HG03060 (cell line): ENCODE data around the gene FRG2B.
"Not testable (repeated sequence)": the region's sequence is repeated elsewhere in the genome, so short reads cannot be mapped to it uniquely, and the experiment has no call there.

ENCODE experiments used
- ATAC-seq: cut with Tn5 transposase; IDR thresholded peaks from one replicate; pipeline ENCODE4 v1.9.1; 2021; ENCODE audit warnings: low read depth, moderate number of reproducible peaks; ENCODE audit not compliant: unreplicated experiment

Gene FRG2B

GRCh38 chr10:133600657-133601056 is 25.9 kb downstream of the FRG2B start:
- no peak for ATAC-seq

GRCh38 chr10:133599869-133600268 is 26.7 kb downstream of the FRG2B start:
- ATAC-seq, result not testable (repeated sequence)

GRCh38 chr10:133592716-133593115 is 33.9 kb downstream of the FRG2B start:
- ATAC-seq, result no peak

- ATAC-seq, result no peak
These were observed 35.6 kb downstream of the FRG2B start for GRCh38 chr10:133590970-133591359.

- ATAC-seq, result no peak
These were observed 36.2 kb downstream of the FRG2B start for GRCh38 chr10:133590226-133590969.

GRCh38 chr10:133577037-133577436 is 49.6 kb downstream of the FRG2B start:
- ATAC-seq, result not testable (repeated sequence)
